ENCODE data around the gene TBX3.
A peak's percentile ranks its signal among the peaks of the same experiment; 100 is the strongest.

TBX3 gene

GRCh38 chr12:114694436-114695304, 10.7 kb upstream of the TBX3 start:
- Histone ChIP-seq H3K4me1 (no peaks in the 10 kb centered on the region), H3K36me3 (ENCODE audit: control insufficient read depth, insufficient read depth, low read length) (no peaks in the 10 kb centered on the region), H3K9me3 (ENCODE audit: control insufficient read depth, low read length) (no peaks in the 10 kb centered on the region), H3K79me2 (no peaks in the 10 kb centered on the region), H3K9ac (no peak overlapping the region), H2AFZ (no peak overlapping the region), H3K27me3 (ENCODE audit: control insufficient read depth, insufficient read depth, low read length) (peaks cover 12% of the 10 kb centered on the region), H3K4me2 (ENCODE audit: low read length) (no peak overlapping the region), H3K4me3 (ENCODE audit: low read depth, low read length) (no peak overlapping the region), H3K27ac (no peak overlapping the region)
- no peak for TF ChIP-seq CTCF (IDR thresholded peaks at IDR 0.05)

- H3K36me3 ChIP-seq (ENCODE audit: control insufficient read depth, insufficient read depth, low read length), result no peaks in the 10 kb centered on the region
- H3K9ac ChIP-seq, result no peak overlapping the region
- H3K4me2 ChIP-seq (ENCODE audit: low read length), result no peak overlapping the region
- no peaks in the 10 kb centered on the region for H3K79me2 ChIP-seq
- H3K9me3 ChIP-seq (ENCODE audit: control insufficient read depth, low read length), result no peaks in the 10 kb centered on the region
- no peak overlapping the region for H3K4me3 ChIP-seq (ENCODE audit: low read depth, low read length)
- H3K4me1 ChIP-seq, result no peaks in the 10 kb centered on the region
- H2AFZ ChIP-seq, result no peak overlapping the region
- no peak overlapping the region for H3K27ac ChIP-seq
- TF ChIP-seq CTCF (IDR thresholded peaks at IDR 0.05), result no peak
- peaks cover 7% of the 10 kb centered on the region for H3K27me3 ChIP-seq (ENCODE audit: control insufficient read depth, insufficient read depth, low read length)
These were observed 9.6 kb upstream of the TBX3 start for GRCh38 chr12:114693532-114693931.

GRCh38 chr12:114693059-114693531, 9.1 kb upstream of the TBX3 start:
- peaks cover 9% of the 10 kb centered on the region for H3K27me3 ChIP-seq (ENCODE audit: control insufficient read depth, insufficient read depth, low read length)
- no peaks in the 10 kb centered on the region for H3K79me2 ChIP-seq
- no peaks in the 10 kb centered on the region for H3K36me3 ChIP-seq (ENCODE audit: control insufficient read depth, insufficient read depth, low read length)
- no peak overlapping the region for H3K9ac ChIP-seq
- no peaks in the 10 kb centered on the region for H3K9me3 ChIP-seq (ENCODE audit: control insufficient read depth, low read length)
- no peak overlapping the region for H3K27ac ChIP-seq
- TF ChIP-seq CTCF (IDR thresholded peaks at IDR 0.05), result no peak
- peak overlapping the region; percentile 64 for H3K4me2 ChIP-seq (ENCODE audit: low read length)
- H3K4me3 ChIP-seq (ENCODE audit: low read depth, low read length), result no peak overlapping the region
- H3K4me1 ChIP-seq, result no peaks in the 10 kb centered on the region
- H2AFZ ChIP-seq, result no peak overlapping the region

- no peak overlapping the region for H3K9ac ChIP-seq
- no peak overlapping the region for H3K27ac ChIP-seq
- no peaks in the 10 kb centered on the region for H3K9me3 ChIP-seq (ENCODE audit: control insufficient read depth, low read length)
These were observed 8.4 kb upstream of the TBX3 start for GRCh38 chr12:114692186-114693058.

More at GRCh38 chr12:114692186-114693058, 8.4 kb upstream of the TBX3 start:
- Histone ChIP-seq H3K4me3 (ENCODE audit: low read depth, low read length) (peak overlapping the region; percentile 6), H3K27me3 (ENCODE audit: control insufficient read depth, insufficient read depth, low read length) (peaks cover 14% of the 10 kb centered on the region), H3K4me2 (ENCODE audit: low read length) (peak overlapping the region; percentile 64), H3K4me1 (no peaks in the 10 kb centered on the region), H3K36me3 (ENCODE audit: control insufficient read depth, insufficient read depth, low read length) (no peaks in the 10 kb centered on the region), H3K79me2 (no peaks in the 10 kb centered on the region), H2AFZ (no peak overlapping the region)
- no peak for TF ChIP-seq CTCF (IDR thresholded peaks at IDR 0.05)

Measured in parathyroid adenoma (tissue), 2 donors.